Endothelial cell of umbilical vein (primary cell): Measurements from ENCODE around the gene MOB2. TPM values are rescaled to one million over a fixed set of nuclear protein-coding genes. Genes with fewer than 3 reads are reported as not detected.

Source experiments
- BruUV-seq: library from RNA; stranded (reverse); fragments of 400-500 nt; replicated peaks from 2 replicates; lab custom pipeline; 2021; lab: Mats Ljungman, UMichigan
- CTCF ChIA-PET: fragments of 300-600, 350-600 bp; sonication (Branson Sonifier 250); formaldehyde crosslinking; loops from one replicate; lab custom pipeline; 2021; ENCODE audit warnings: antibody characterized with exemption, inconsistent platforms; lab: Charles Lee
- POLR2A ChIA-PET: fragments of 300-600, 350-600 bp; sonication (Branson Sonifier 250); formaldehyde crosslinking; loops from one replicate; lab custom pipeline; 2021; ENCODE audit warnings: antibody characterized with exemption, inconsistent platforms; lab: Charles Lee
- DNase-seq: peaks from one replicate; pipeline ENCODE4 v3.0.0-alpha.2; 2011; ENCODE audit warnings: low read depth, low spot score
- FAIRE-seq: peaks from 2 replicates; lab custom pipeline; 2011; peaks lifted over from hg19 to GRCh38; lab: Jason Lieb, UNC
- H2AFZ ChIP-seq: 2 replicates; pipeline ENCODE4 v1.6.0; 2012; ENCODE audit warnings: low read depth, low read length, control low read depth, inconsistent platforms
- H3K27ac ChIP-seq: 2 replicates; pipeline ENCODE4 v1.5.1; 2011; ENCODE audit warnings: low read depth, mild to moderate bottlenecking, control low read depth, low read length, moderate library complexity; ENCODE audit not compliant: insufficient read depth
- H3K27me3 ChIP-seq, 2 experiments: 2 replicates each; pipeline versions ENCODE4 v1.6.0 to v1.6.1; 2011; ENCODE audit warnings: low read length in 2 of 2, mixed read lengths in 1 of 2; ENCODE audit not compliant: control insufficient read depth in 2 of 2, insufficient read depth in 2 of 2
- H3K36me3 ChIP-seq, 2 experiments: 2 replicates in 1 of 2; 3 replicates in 1 of 2; pipeline ENCODE4 v1.5.1; 2011; ENCODE audit warnings: low read length in 2 of 2, mild to moderate bottlenecking in 1 of 2, moderate library complexity in 1 of 2; ENCODE audit not compliant: control insufficient read depth in 2 of 2, insufficient read depth in 2 of 2; ENCODE audit errors: extremely low read depth in 1 of 2
- H3K4me1 ChIP-seq: 3 replicates; pipeline ENCODE4 v1.5.1; 2011; ENCODE audit warnings: mild to moderate bottlenecking, low read length; ENCODE audit not compliant: control insufficient read depth, insufficient read depth; ENCODE audit errors: extremely low read depth
- H3K4me2 ChIP-seq: 2 replicates; pipeline ENCODE4 v1.6.1; 2011; ENCODE audit warnings: low read length, control low read depth, mixed read lengths; ENCODE audit not compliant: insufficient read depth
- H3K4me3 ChIP-seq, 3 experiments: fragments of 200-600 bp in 1 of 3; sonication (generic), shearing (Covaris generic) in 1 of 3; replicated peaks in 1 of 3; 2 replicates each; pipeline ENCODE4 v1.5.1; 2011 to 2016; ENCODE audit warnings: control low read depth in 3 of 3, low read length in 3 of 3, mild to moderate bottlenecking in 2 of 3, inconsistent platforms in 1 of 3, low read depth in 1 of 3, moderate library complexity in 1 of 3; ENCODE audit not compliant: insufficient read depth in 1 of 3
- H3K79me2 ChIP-seq: 2 replicates; pipeline ENCODE4 v1.6.0; 2012; ENCODE audit warnings: low read length, inconsistent platforms; ENCODE audit not compliant: control insufficient read depth, insufficient read depth
- H3K9ac ChIP-seq: replicated peaks from 2 replicates; pipeline ENCODE3; 2011; ENCODE audit warnings: low read length, control low read depth; ENCODE audit not compliant: insufficient read depth; ENCODE audit errors: extremely low read depth
- H3K9me1 ChIP-seq: replicated peaks from 3 replicates; pipeline ENCODE4 v1.6.0; 2011; ENCODE audit warnings: mild to moderate bottlenecking, low read length; ENCODE audit not compliant: control insufficient read depth, insufficient read depth; ENCODE audit errors: extremely low read depth
- H3K9me3 ChIP-seq: replicated peaks from 2 replicates; pipeline ENCODE4 v1.5.1; 2012; ENCODE audit warnings: low read length, inconsistent platforms; ENCODE audit not compliant: control insufficient read depth, insufficient read depth
- H4K20me1 ChIP-seq: replicated peaks from 2 replicates; pipeline ENCODE3; 2011; ENCODE audit warnings: mild to moderate bottlenecking, low read length; ENCODE audit not compliant: control insufficient read depth, insufficient read depth; ENCODE audit errors: extremely low read depth
- CTCF ChIP-seq, 2 donors: IDR thresholded peaks; 1 replicate in 1 of 2; 2 replicates in 1 of 2; pipeline ENCODE4 v1.5.1; 2011; ENCODE audit warnings: low read length in 2 of 2, mild to moderate bottlenecking in 2 of 2, moderate library complexity in 2 of 2, control low read depth in 1 of 2, inconsistent platforms in 1 of 2, low read depth in 1 of 2; ENCODE audit not compliant: insufficient read depth in 1 of 2; ENCODE audit errors: extremely low read depth in 1 of 2
- EZH2 ChIP-seq: IDR thresholded peaks from 2 replicates; pipeline ENCODE4 v1.6.1; 2012; ENCODE audit warnings: borderline replicate concordance, low read depth, mild to moderate bottlenecking, moderate library complexity, low read length, inconsistent platforms; ENCODE audit not compliant: severe bottlenecking
- FOS ChIP-seq: IDR thresholded peaks from 2 replicates; pipeline ENCODE4 v1.6.1; 2011; ENCODE audit warnings: mild to moderate bottlenecking, low read length, moderate library complexity, borderline replicate concordance; ENCODE audit not compliant: insufficient read depth
- GATA2 ChIP-seq: IDR thresholded peaks from 2 replicates; pipeline ENCODE4 v1.7.0; 2011; ENCODE audit warnings: low read depth, mild to moderate bottlenecking, moderate library complexity, mixed read lengths, low read length; ENCODE audit not compliant: insufficient read length, insufficient read depth
- MYC ChIP-seq: IDR thresholded peaks from one replicate; pipeline ENCODE4 v1.6.1; 2011; ENCODE audit warnings: mild to moderate bottlenecking, low read depth, low read length
- POLR2AphosphoS5 ChIP-seq: IDR thresholded peaks from 2 replicates; pipeline ENCODE4 v1.6.1; 2012; ENCODE audit warnings: low read depth, mild to moderate bottlenecking, control low read depth, low read length, moderate library complexity; ENCODE audit not compliant: insufficient read depth
- dilution Hi-C: fragments of 300-500 bp; cut with MboI; formaldehyde crosslinking; loops from one replicate; pipeline ENCODE4 v1.15.0; 2019; ENCODE audit warnings: low sequenced_read_pairs; ENCODE audit not compliant: extremely low pct_ligation_motif_present
- intact Hi-C: fragments of 100-400 bp; cut with micrococcal nuclease; formaldehyde crosslinking; loops from one replicate; pipeline ENCODE4 v1.10.0; 2022
- polyA plus RNA-seq, 4 experiments: library from polyadenylated mRNA; depleted of rRNA in 3 of 4; stranded (reverse) in 3 of 4; unstranded in 1 of 4; fragments of >200 nt; gene quantifications; 2 replicates each; pipeline versions ENCODE4 v1.2.1 to v1.2.3, GENCODE V29; 2011 to 2012; ENCODE audit warnings: missing spikeins in 1 of 4
- total RNA-seq: library from RNA; stranded (reverse); gene quantifications from 2 replicates; pipeline ENCODE4 v1.2.3, GENCODE V29; 2021
- TF ChIP-seq, protein P1 (sequence below): IDR thresholded peaks from 2 replicates; pipeline ENCODE4 v1.6.1; 2011; ENCODE audit not compliant: insufficient read depth, insufficient read length

Gene MOB2
- total and polyA plus RNA-seq, 2 donors (not counting 3 experiments of a cell fraction or from before 2014, with no cell fraction given) = 38.2 to 50.6 TPM

- no peaks in the 10 kb centered on the region for H3K27me3 ChIP-seq
- H3K4me2 ChIP-seq = no peak overlapping the region
- no peaks in the 10 kb centered on the region for H3K9me3 ChIP-seq
- ChIA-PET POLR2A (no interaction called here), CTCF (no interaction called here)
- no peak overlapping the region for H3K9ac ChIP-seq
- no TSS peak for BruUV-seq
- no peak overlapping the region for H3K27ac ChIP-seq
- TF ChIP-seq EZH2 (no peak), MYC (no peak), CTCF (IDR thresholded peaks at IDR 0.05; ENCODE audit: extremely low read depth in 1 of 2, insufficient read depth in 1 of 2, low read depth in 1 of 2, low read length in 2 of 2) (no peak), GATA2 (no peak), POLR2AphosphoS5 (no peak), FOS (no peak)
- TF ChIP-seq, protein P1, sequence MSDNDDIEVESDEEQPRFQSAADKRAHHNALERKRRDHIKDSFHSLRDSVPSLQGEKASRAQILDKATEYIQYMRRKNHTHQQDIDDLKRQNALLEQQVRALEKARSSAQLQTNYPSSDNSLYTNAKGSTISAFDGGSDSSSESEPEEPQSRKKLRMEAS = no peak
- H3K4me1 ChIP-seq = no peaks in the 10 kb centered on the region
- intact Hi-C loops = no loop called here
- H3K9me1 ChIP-seq = no peaks in the 10 kb centered on the region
- H3K36me3 ChIP-seq = no peaks in the 10 kb centered on the region
- DNase-seq (no peak), FAIRE-seq (no peak)
- dilution Hi-C loops = no loop called here
- no peaks in the 10 kb centered on the region for H4K20me1 ChIP-seq
- H2AFZ ChIP-seq = no peak overlapping the region
- no peaks in the 10 kb centered on the region for H3K79me2 ChIP-seq
- H3K4me3 ChIP-seq = no peak overlapping the region
These were observed 65.3 kb downstream of the MOB2 start for GRCh38 chr11:1421291-1421690.
